HG03378 (cell line): ENCODE data around the gene NKAP.
"Not testable (repeated sequence)": the region's sequence is repeated elsewhere in the genome, so short reads cannot be mapped to it uniquely, and the experiment has no call there.

Source experiments
- ATAC-seq: cut with Tn5 transposase; IDR thresholded peaks from one replicate; pipeline ENCODE4 v1.9.1; 2021; ENCODE audit warnings: mild to moderate bottlenecking, moderate library complexity; ENCODE audit not compliant: unreplicated experiment

The NKAP gene

GRCh38 chrX:119943185-119943988 is at the start of gene NKAP:
TSS of gene NKAP (minus strand) at chrX:119943751. CDS start at chrX:119943605, 146 bp downstream.
- ATAC-seq = peak; percentile 80

- ATAC-seq = no peak
These were observed 47.6 kb upstream of the NKAP start for GRCh38 chrX:119991005-119991787.

GRCh38 chrX:119990556-119991004 is 47.0 kb upstream of the NKAP start:
- ATAC-seq = no peak

- ATAC-seq = no peak
These were observed 46.5 kb upstream of the NKAP start for GRCh38 chrX:119989905-119990555.

GRCh38 chrX:119986203-119986602 is 42.7 kb upstream of the NKAP start:
- no peak for ATAC-seq

GRCh38 chrX:119984652-119985051 is 41.1 kb upstream of the NKAP start:
- ATAC-seq = no peak

GRCh38 chrX:119983494-119983893 is 39.9 kb upstream of the NKAP start:
- no peak for ATAC-seq

- no peak for ATAC-seq
These were observed 38.6 kb upstream of the NKAP start for GRCh38 chrX:119982145-119982544.

- ATAC-seq = no peak
These were observed 37.9 kb upstream of the NKAP start for GRCh38 chrX:119981286-119982070.

- not testable (repeated sequence) for ATAC-seq
These were observed 33.6 kb upstream of the NKAP start for GRCh38 chrX:119977172-119977571.

GRCh38 chrX:119971184-119971583 is 27.6 kb upstream of the NKAP start:
- ATAC-seq = no peak

- no peak for ATAC-seq
These were observed 27.0 kb upstream of the NKAP start for GRCh38 chrX:119970574-119970973.

- ATAC-seq = not testable (repeated sequence)
These were observed 23.3 kb upstream of the NKAP start for GRCh38 chrX:119966837-119967236.

GRCh38 chrX:119960625-119961024 is 17.1 kb upstream of the NKAP start:
- ATAC-seq = no peak

- not testable (repeated sequence) for ATAC-seq
These were observed 12.4 kb upstream of the NKAP start for GRCh38 chrX:119955807-119956570.

GRCh38 chrX:119954374-119954773 is 10.8 kb upstream of the NKAP start:
- no peak for ATAC-seq

- ATAC-seq = no peak
These were observed 4.8 kb upstream of the NKAP start for GRCh38 chrX:119948381-119948780.

- no peak for ATAC-seq
These were observed 1.9 kb upstream of the NKAP start for GRCh38 chrX:119945481-119945880.

- ATAC-seq = peak; percentile 12
These were observed 743 bp downstream of the NKAP start for GRCh38 chrX:119942831-119943184.
